ENCODE results near the gene EFEMP2.
"Not testable (repeated sequence)": the region's sequence is repeated elsewhere in the genome, so short reads cannot be mapped to it uniquely, and the experiment has no call there.

DNA sequence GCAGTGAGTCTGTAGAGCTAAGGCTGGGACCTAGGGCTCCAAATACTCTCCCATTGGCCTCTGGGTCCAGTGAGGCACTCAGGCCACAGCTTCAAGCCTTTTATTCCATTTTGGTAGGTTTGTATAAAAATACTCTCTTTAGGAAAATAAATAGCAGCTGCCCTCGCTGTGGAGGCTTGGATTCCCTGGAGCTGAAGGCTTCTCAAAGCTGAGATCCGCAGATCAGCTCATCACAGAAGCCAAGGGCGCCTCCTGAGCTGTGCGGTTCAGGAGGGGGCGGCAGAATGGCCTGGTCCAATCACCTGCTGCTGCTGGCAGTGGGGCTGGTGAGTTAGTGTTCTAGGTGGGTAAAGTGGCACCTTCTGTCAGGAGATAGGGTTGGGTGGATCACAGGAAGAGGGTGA, 19.5 kb upstream of the EFEMP2 start:
- not testable (repeated sequence) for TF ChIP-seq TCF12 (IDR thresholded peaks at IDR 0.05; ENCODE audit: low read depth, low read length)
- TF ChIP-seq, protein P1, sequence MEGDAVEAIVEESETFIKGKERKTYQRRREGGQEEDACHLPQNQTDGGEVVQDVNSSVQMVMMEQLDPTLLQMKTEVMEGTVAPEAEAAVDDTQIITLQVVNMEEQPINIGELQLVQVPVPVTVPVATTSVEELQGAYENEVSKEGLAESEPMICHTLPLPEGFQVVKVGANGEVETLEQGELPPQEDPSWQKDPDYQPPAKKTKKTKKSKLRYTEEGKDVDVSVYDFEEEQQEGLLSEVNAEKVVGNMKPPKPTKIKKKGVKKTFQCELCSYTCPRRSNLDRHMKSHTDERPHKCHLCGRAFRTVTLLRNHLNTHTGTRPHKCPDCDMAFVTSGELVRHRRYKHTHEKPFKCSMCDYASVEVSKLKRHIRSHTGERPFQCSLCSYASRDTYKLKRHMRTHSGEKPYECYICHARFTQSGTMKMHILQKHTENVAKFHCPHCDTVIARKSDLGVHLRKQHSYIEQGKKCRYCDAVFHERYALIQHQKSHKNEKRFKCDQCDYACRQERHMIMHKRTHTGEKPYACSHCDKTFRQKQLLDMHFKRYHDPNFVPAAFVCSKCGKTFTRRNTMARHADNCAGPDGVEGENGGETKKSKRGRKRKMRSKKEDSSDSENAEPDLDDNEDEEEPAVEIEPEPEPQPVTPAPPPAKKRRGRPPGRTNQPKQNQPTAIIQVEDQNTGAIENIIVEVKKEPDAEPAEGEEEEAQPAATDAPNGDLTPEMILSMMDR (IDR thresholded peaks at IDR 0.05 in 2 of 3, conservative IDR thresholded peaks at IDR 0.05 in 1 of 3; ENCODE audit: control insufficient read depth in 2 of 3, extremely low read depth in 1 of 3, insufficient read depth in 1 of 3, low read depth in 3 of 3, low read length in 3 of 3), result not testable (repeated sequence)

Data from GM12878 (cell line).